HG02763 (cell line): ENCODE measurements around the gene ZNF354B.
"Not testable (repeated sequence)": the region's sequence is repeated elsewhere in the genome, so short reads cannot be mapped to it uniquely, and the experiment has no call there.

Source experiments
- ATAC-seq: cut with Tn5 transposase; IDR thresholded peaks from one replicate; pipeline ENCODE4 v1.9.1; 2021; ENCODE audit warnings: mild to moderate bottlenecking, moderate library complexity; ENCODE audit not compliant: unreplicated experiment

The ZNF354B gene

GRCh38 chr5:178859625-178860521 is at the start of gene ZNF354B:
TSS of gene ZNF354B (plus strand) at chr5:178859953. CDS start at chr5:178861048, 1,095 bp downstream.
- peak; percentile 97 for ATAC-seq

GRCh38 chr5:178817506-178817905 is 42.2 kb upstream of the ZNF354B start:
- no peak for ATAC-seq

DNA sequence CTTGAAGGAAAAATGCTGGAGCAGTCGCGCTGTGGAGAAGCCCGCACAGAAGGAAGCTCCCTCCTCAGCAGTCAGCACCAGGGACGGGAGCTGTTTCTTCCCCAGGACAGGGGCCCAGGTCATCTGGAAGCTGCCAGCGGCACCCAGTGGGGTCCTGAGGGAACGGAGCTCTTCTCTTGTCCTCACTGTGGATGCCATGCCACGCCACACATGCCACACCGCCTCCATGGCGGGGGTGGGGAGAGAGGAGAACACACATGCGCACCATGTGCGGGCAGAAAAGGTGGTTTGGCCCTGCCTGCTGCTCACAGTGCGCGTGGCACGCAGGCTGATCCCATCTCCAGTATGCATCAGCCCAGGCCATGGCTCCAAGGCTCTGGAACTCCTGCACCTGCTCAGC is 41.7 kb upstream of the ZNF354B start:
- ATAC-seq: no peak

DNA sequence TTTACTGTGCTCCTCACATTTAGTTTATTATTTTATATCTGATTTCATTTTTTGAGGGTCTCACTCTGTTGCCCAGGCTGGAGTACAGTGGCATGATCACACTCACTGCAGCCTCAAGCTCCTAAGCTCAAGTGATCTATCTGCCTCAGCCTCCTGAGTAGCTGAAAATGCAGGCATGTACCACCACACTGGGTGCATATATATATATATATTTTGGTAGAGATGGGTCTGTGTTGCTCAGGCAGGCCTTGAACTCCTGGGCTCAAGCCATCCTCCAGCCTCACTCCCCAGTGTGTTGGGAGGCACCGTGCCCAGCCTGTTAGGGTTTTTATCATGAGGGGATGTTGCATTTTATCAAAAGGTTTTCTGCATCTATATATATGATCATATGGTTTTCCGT is 39.8 kb upstream of the ZNF354B start:
- ATAC-seq: no peak

DNA sequence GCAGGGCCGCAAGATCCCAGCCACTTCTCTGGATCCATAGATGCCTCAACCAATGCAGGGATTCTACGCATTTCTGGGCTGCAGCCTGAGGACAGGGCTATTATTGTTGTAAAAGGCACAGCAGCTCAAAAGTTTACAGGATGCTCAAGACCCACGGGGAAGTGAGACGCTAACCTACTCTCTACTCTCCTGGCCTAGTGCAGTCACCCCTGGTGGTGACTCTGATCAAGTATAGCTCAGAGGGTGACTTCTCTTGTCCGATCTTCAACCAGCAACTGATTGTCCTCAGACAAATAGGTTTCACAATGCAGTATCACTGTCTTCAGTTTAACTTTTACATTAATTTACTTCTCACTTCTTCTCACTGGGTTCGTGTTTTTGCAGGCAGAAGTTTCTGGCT is 34.3 kb upstream of the ZNF354B start:
- ATAC-seq: no peak

GRCh38 chr5:178826216-178826615 is 33.5 kb upstream of the ZNF354B start:
- ATAC-seq: no peak

DNA sequence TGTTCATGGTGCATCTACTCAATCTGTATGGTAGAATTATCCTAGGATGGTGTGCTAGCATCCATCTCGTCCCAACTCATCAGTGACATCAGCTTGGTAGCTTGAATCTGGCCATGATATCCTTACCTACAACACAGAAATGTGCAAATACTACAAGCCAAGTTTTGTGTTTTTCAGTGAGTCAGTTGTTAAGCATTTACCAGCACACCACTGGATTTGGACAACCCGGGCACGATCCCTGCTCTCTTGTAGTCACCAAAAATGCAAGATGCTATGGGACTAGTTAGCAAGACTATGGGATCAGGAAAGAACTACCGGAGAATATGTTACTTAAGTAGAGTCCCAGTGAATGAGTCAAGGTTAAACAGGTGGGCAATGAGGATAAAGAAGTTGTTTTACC is 32.1 kb upstream of the ZNF354B start:
- no peak for ATAC-seq

GRCh38 chr5:178831049-178831448 is 28.7 kb upstream of the ZNF354B start:
- no peak for ATAC-seq

DNA sequence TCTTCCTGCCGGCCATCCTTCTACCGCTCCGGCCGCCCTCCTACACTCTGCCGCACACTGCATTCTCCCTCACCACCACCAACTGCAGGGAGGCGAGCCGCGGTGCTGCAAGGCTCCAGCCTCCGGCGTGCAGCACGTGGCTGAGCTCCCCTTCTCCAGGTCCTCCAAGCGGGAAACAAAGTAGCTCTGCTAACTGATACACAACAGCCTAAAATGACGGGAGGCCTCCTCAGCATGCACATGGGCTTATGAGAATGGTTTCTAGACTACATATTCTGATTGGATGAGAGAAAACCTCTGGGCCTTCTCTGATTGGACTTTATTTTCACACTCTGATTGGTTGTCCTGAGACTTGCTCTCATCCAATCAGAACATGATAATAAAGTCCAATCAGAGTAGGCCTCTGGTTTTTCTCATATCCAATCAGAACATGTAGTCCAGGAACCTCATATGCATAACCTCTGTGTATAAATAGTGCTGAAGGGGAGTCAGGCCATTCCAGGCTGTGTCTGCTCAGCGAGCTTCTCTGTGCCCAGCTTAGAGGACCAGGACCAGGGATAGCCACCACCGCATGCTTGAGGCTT is 27.0 kb upstream of the ZNF354B start:
- no peak for ATAC-seq

GRCh38 chr5:178836628-178837027 is 23.1 kb upstream of the ZNF354B start:
- ATAC-seq: no peak

GRCh38 chr5:178838695-178839318 is 20.9 kb upstream of the ZNF354B start:
- ATAC-seq: not testable (repeated sequence)

GRCh38 chr5:178839319-178839704 is 20.4 kb upstream of the ZNF354B start:
- ATAC-seq: no peak

GRCh38 chr5:178840399-178840798 is 19.4 kb upstream of the ZNF354B start:
- ATAC-seq: not testable (repeated sequence)

- no peak for ATAC-seq
Observed at GRCh38 chr5:178849316-178849715, 10.4 kb upstream of the ZNF354B start.

- ATAC-seq: no peak
Observed at GRCh38 chr5:178851951-178852350, 7.8 kb upstream of the ZNF354B start.

DNA sequence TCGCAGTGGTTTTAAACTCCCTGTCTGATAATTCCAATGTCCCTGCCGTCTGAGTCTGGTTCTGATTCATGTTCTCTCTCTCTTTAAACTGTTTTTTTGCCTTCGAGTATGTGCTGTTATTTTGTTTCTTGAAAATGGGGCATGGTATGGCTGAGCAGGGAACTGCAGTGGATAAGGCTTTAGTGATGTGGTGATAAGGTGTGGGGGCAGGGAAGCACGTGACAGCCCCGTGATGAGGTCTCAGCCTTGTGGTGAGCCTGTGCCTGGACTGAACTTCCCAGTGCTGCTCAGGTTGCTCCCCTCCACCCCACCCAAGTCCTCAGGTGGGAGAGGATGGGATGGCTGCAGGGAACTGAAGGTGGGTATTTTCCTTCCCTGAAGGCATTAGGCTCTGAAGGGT is 5.5 kb upstream of the ZNF354B start:
- no peak for ATAC-seq

DNA sequence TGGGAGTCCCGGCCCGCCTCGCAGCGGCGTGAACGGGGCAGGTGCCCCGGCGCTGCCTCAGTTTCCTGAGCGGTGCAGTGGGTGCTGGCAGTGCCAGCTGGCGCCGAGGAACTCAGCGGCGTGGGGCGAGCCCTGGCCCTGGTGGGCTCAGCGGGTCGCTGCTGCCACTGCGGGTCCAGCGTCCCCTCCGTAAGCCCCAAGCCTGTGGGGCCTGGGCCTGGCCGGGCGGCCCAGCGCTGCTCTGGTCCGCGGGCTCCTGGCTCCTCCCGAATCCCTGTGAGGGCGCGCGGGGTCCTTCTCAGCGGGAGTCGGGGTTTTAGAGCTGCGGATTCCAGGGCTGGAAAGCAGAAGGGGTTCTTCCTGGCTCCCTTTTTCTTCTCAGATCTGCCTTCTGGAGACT is 862 bp downstream of the ZNF354B start:
- not testable (repeated sequence) for ATAC-seq

DNA sequence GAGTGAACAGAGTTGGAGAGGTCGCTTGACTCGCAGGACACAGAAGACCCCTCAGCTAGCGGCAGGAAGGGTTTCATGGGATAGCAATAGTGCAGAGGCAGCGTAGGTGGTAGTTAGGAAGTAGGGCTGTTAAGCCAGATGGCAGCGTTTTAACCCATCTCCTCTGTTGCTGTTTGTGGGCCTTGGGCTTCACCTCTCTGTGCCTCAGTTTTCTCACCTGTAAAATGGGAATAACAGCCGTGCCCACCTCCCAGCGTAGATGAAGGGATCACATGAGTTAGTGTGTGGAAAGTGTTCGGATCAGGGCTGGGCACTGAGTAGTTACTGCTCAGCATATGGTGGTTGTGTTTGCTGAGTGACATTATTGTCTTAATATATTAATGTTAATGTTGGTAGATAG is 1.9 kb downstream of the ZNF354B start:
- ATAC-seq: no peak

- no peak for ATAC-seq
Observed at GRCh38 chr5:178866946-178867345, 7.2 kb downstream of the ZNF354B start.

- ATAC-seq: no peak
Observed at GRCh38 chr5:178869577-178869976, 9.8 kb downstream of the ZNF354B start.

DNA sequence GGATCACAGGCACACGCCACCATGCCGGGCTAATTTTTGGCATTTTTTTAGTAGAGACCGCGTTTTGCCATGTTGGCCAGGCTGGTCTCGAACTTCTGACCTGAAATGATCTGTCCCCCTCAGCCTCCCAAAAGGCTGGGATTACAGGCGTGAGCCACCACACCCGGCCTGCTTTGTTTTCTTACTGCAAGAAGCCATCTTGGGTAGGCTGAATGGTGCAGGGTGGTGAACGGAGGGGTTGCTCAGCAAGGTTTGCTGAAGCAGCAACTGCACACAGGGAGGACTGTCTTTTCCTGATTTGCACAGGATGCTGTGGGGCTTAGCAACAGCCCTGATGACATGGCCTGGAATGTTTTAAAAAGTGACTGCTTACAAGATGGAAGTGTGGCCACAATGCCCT is 10.7 kb downstream of the ZNF354B start:
- no peak for ATAC-seq

DNA sequence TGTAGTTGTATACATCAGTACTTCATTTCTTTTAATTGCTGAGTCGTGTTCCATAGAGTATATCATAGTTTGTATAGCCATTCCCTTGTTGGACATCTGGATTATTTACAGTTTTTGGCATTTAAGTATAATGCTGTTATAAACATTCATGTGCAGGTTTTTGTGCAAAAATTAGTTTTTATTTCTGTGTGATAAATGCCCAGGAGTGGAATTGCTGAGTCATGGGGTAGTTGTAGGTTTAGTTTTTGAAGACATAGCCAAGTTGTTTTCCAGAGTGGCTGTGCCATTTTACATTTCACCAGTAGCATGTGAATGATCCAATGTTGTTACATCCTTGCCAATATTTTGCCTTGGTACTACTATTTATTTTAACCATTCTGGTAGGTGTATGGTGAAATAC is 12.5 kb downstream of the ZNF354B start:
- ATAC-seq: no peak
